OCI-LY3 (cell line): ENCODE data around the gene NOP56.

Source experiments
- H2AFZ ChIP-seq: fragments of 200-600, 300-600 bp; shearing (Covaris generic); 2 replicates; pipeline ENCODE4 v1.6.0; 2014; ENCODE audit warnings: antibody characterized with exemption, low read depth, low read length
- H3K27ac ChIP-seq: fragments of 200-600, 300-600 bp; sonication (generic); 2 replicates; pipeline ENCODE4 v1.5.1; 2014; ENCODE audit warnings: mild to moderate bottlenecking, low read length, moderate library complexity, mixed read lengths
- H3K27me3 ChIP-seq: fragments of 200-600, 300-600 bp; sonication (generic); 2 replicates; pipeline ENCODE4 v1.6.1; 2014; ENCODE audit warnings: low read depth, low read length, mixed read lengths
- H3K36me3 ChIP-seq: fragments of 200-600, 300-600 bp; sonication (generic); replicated peaks from 2 replicates; pipeline ENCODE3; 2014; ENCODE audit warnings: low read depth, low read length, mixed read lengths
- H3K4me1 ChIP-seq: fragments of 300-600, 200-600 bp; sonication (generic); 2 replicates; pipeline ENCODE4 v1.6.1; 2014; ENCODE audit warnings: low read length, mixed read lengths
- H3K4me2 ChIP-seq: fragments of 200-600, 300-600 bp; sonication (generic); 2 replicates; pipeline ENCODE4 v1.6.1; 2014; ENCODE audit warnings: low read length, mixed read lengths
- H3K4me3 ChIP-seq: fragments of 300-600, 200-600 bp; sonication (generic); 2 replicates; pipeline ENCODE4 v1.5.1; 2014; ENCODE audit warnings: antibody characterized with exemption, mild to moderate bottlenecking, low read length, moderate library complexity
- H3K79me2 ChIP-seq: fragments of 300-600, 200-600 bp; shearing (Covaris generic); 2 replicates; pipeline ENCODE4 v1.6.1; 2014; ENCODE audit warnings: mild to moderate bottlenecking, low read length, mixed read lengths
- H3K9ac ChIP-seq: fragments of 300-600, 200-600 bp; shearing (Covaris generic); 2 replicates; pipeline ENCODE4 v1.6.0; 2014; ENCODE audit warnings: mild to moderate bottlenecking, low read length, moderate library complexity
- H3K9me3 ChIP-seq: fragments of 200-600, 300-600 bp; shearing (Covaris generic); 2 replicates; pipeline ENCODE4 v1.6.1; 2014; ENCODE audit warnings: low read length, mixed read lengths; ENCODE audit not compliant: insufficient read depth
- H4K20me1 ChIP-seq: fragments of 200-600, 300-600 bp; sonication (generic); 2 replicates; pipeline ENCODE4 v1.6.1; 2016; ENCODE audit warnings: low read length, mixed read lengths; ENCODE audit not compliant: insufficient read depth
- EZH2phosphoT487 ChIP-seq: fragments of 200-600 bp; shearing (Covaris generic); IDR thresholded peaks from 2 replicates; pipeline ENCODE4 v1.6.1; 2018; ENCODE audit warnings: antibody characterized with exemption, mixed run types, low read depth
- TF ChIP-seq, protein P1 (sequence below): fragments of 200-600, 300-600 bp; sonication (generic); IDR thresholded peaks from 2 replicates; pipeline ENCODE4 v1.5.1; 2014; ENCODE audit warnings: antibody characterized with exemption, low read length, low read depth

Gene NOP56

DNA sequence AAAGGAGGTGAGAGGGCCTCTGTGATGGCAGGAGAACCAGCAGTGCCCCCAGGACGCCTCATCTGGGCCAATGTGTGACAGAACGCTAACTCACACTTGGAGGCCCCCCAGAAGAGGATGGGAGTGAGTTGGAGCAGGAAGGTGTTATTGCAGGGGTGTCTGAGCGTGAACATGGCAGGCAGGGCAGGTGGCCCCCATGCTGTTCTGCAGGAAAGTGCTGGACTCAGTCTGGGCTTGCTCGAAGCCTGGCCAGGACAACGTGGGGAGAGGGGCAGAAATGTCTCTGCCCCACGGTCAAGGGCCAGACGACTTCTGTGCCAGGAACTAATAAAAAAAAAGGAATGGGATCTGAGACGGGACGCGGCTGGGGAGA lies 39.2 kb downstream of the NOP56 start:
- H3K4me2 ChIP-seq, result no peak overlapping the region
- peaks cover 12% of the 10 kb centered on the region; the same call in 1 of the 2 replicates for H3K27me3 ChIP-seq
- H3K4me3 ChIP-seq, result no peak overlapping the region
- no peak overlapping the region for H2AFZ ChIP-seq
- H3K79me2 ChIP-seq, result no peaks in the 10 kb centered on the region
- H3K9ac ChIP-seq, result no peak overlapping the region
- H4K20me1 ChIP-seq, result no peaks in the 10 kb centered on the region
- no peaks in the 10 kb centered on the region for H3K9me3 ChIP-seq
- H3K27ac ChIP-seq, result no peak overlapping the region
- H3K36me3 ChIP-seq, result no peaks in the 10 kb centered on the region
- TF ChIP-seq, protein P1, sequence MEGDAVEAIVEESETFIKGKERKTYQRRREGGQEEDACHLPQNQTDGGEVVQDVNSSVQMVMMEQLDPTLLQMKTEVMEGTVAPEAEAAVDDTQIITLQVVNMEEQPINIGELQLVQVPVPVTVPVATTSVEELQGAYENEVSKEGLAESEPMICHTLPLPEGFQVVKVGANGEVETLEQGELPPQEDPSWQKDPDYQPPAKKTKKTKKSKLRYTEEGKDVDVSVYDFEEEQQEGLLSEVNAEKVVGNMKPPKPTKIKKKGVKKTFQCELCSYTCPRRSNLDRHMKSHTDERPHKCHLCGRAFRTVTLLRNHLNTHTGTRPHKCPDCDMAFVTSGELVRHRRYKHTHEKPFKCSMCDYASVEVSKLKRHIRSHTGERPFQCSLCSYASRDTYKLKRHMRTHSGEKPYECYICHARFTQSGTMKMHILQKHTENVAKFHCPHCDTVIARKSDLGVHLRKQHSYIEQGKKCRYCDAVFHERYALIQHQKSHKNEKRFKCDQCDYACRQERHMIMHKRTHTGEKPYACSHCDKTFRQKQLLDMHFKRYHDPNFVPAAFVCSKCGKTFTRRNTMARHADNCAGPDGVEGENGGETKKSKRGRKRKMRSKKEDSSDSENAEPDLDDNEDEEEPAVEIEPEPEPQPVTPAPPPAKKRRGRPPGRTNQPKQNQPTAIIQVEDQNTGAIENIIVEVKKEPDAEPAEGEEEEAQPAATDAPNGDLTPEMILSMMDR, result no peak
- no peak for TF ChIP-seq EZH2phosphoT487
- H3K4me1 ChIP-seq, result peaks cover 7% of the 10 kb centered on the region; the same call in 1 of the 2 replicates

- Histone ChIP-seq H3K4me2 (peak within 1 kb of the TSS; percentile 47; the same call in 1 of the 2 replicates), H3K36me3 (no peaks in the 10 kb centered on the region), H3K79me2 (no peaks in the 10 kb centered on the region), H3K27me3 (peaks cover 12% of the 10 kb centered on the region; the same call in 1 of the 2 replicates), H3K4me1 (peaks cover 7% of the 10 kb centered on the region; the same call in 1 of the 2 replicates), H3K9me3 (no peaks in the 10 kb centered on the region), H3K4me3 (peak within 1 kb of the TSS; percentile 61), H4K20me1 (no peaks in the 10 kb centered on the region), H3K9ac (no peak within 1 kb of the TSS), H3K27ac (no peak within 1 kb of the TSS), H2AFZ (no peak within 1 kb of the TSS)
- no peak for TF ChIP-seq EZH2phosphoT487
- TF ChIP-seq, protein P1, result no peak
Observed at GRCh38 chr20:2692036-2692885, 39.8 kb downstream of the NOP56 start, which contains the start of gene EBF4. TSS of gene EBF4 (plus strand) at chr20:2692780. CDS start at chr20:2693646, 866 bp downstream.

DNA sequence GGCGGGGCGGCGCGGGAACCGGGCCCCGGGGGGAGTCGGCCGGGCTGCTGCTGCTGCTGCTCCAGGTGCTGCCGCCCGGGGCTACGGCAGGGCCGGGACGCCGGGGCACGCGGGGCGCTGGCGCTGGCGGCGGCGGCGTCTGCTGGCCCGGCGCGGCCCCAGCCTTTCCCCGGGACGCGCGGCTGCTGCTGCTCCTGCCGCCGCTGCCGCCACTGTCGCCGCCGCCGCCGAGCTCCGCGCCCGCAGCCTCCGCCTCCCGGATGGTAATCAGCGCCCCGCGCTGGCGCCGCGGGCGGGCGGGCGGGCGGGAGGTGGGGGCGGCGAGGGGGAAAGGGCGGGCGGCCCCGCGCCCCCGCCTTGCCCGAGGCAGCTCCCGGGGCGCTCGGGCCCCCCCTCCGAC lies 40.5 kb downstream of the NOP56 start:
- TF ChIP-seq EZH2phosphoT487, result no peak
- TF ChIP-seq, protein P1, result no peak
- no peaks in the 10 kb centered on the region for H4K20me1 ChIP-seq
- no peak overlapping the region for H2AFZ ChIP-seq
- H3K36me3 ChIP-seq, result no peaks in the 10 kb centered on the region
- no peaks in the 10 kb centered on the region for H3K9me3 ChIP-seq
- H3K4me2 ChIP-seq, result no peak overlapping the region
- H3K4me3 ChIP-seq, result no peak overlapping the region
- H3K9ac ChIP-seq, result no peak overlapping the region
- H3K79me2 ChIP-seq, result no peaks in the 10 kb centered on the region
- no peak overlapping the region for H3K27ac ChIP-seq
- peaks cover 4% of the 10 kb centered on the region; the same call in 1 of the 2 replicates for H3K4me1 ChIP-seq
- peaks cover 13% of the 10 kb centered on the region; the same call in 1 of the 2 replicates for H3K27me3 ChIP-seq

GRCh38 chr20:2693286-2694007 lies 41.0 kb downstream of the NOP56 start:
- H2AFZ ChIP-seq, result no peak overlapping the region
- H3K27me3 ChIP-seq, result peaks cover 19% of the 10 kb centered on the region
- peak overlapping the region; percentile 61 for H3K4me3 ChIP-seq
- H4K20me1 ChIP-seq, result no peaks in the 10 kb centered on the region
- no peaks in the 10 kb centered on the region for H3K79me2 ChIP-seq
- TF ChIP-seq, protein P1, result no peak
- H3K4me2 ChIP-seq, result peak overlapping the region; percentile 47; the same call in 1 of the 2 replicates
- H3K27ac ChIP-seq, result no peak overlapping the region
- H3K4me1 ChIP-seq, result no peaks in the 10 kb centered on the region
- H3K36me3 ChIP-seq, result no peaks in the 10 kb centered on the region
- no peak overlapping the region for H3K9ac ChIP-seq
- H3K9me3 ChIP-seq, result no peaks in the 10 kb centered on the region
